ENCODE data around the gene E2F6. TPM values are rescaled to one million over a fixed set of nuclear protein-coding genes. Genes with fewer than 3 reads are reported as not detected.
A peak's percentile ranks its signal among the peaks of the same experiment; 100 is the strongest.

E2F6 gene
- total and polyA plus RNA-seq, 2 of the 13 experiments (the other 11 are each of a cell fraction or from before 2014, with no cell fraction given) = 27.3 to 36.0 TPM

DNA sequence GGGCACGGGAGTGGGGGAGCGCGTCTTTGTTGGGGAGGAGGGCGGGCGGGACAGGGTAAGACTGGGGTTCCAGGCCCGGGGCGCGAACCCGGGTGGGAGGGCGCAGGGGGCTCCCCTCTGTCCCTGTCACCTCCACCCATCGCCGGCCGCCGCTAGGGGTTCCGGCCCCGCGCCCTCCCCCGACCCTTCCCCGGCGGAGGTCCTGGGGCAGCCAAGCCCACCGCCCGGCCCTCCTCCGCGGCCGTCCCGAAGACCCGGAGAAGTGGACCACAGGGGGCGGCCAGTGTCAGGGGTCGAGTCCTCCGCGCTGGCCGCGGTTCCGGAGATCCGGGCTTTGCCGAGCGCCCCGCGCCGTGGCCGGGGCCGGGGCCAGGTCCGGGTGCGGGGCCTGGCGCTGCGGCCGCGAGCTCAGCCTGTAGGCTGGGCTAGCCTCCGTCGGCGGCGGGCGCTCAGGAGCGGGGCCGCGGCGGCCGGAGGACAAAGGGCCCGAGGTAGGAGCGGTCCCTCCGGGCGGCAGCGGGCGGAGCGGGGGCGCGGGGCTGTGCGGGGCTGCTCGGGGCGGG lies 16.6 kb upstream of the E2F6 start (continued):
- no peak for TF ChIP-seq ZNF343 (CRISPR knock-in tag; IDR thresholded peaks at IDR 0.05)
- TF ChIP-seq ZNF138 (CRISPR knock-in tag; IDR thresholded peaks at IDR 0.05; ENCODE audit: low read depth) = no peak
- no peak for TF ChIP-seq ARNT (IDR thresholded peaks at IDR 0.05)
- TF ChIP-seq PRMT3 (CRISPR knock-in tag; IDR thresholded peaks at IDR 0.05; ENCODE audit: borderline replicate concordance, low read depth) = no peak
- TF ChIP-seq, protein P1, sequence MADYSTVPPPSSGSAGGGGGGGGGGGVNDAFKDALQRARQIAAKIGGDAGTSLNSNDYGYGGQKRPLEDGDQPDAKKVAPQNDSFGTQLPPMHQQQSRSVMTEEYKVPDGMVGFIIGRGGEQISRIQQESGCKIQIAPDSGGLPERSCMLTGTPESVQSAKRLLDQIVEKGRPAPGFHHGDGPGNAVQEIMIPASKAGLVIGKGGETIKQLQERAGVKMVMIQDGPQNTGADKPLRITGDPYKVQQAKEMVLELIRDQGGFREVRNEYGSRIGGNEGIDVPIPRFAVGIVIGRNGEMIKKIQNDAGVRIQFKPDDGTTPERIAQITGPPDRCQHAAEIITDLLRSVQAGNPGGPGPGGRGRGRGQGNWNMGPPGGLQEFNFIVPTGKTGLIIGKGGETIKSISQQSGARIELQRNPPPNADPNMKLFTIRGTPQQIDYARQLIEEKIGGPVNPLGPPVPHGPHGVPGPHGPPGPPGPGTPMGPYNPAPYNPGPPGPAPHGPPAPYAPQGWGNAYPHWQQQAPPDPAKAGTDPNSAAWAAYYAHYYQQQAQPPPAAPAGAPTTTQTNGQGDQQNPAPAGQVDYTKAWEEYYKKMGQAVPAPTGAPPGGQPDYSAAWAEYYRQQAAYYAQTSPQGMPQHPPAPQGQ (CRISPR knock-in tag; IDR thresholded peaks at IDR 0.05; ENCODE audit: borderline replicate concordance) = no peak
- no peak for TF ChIP-seq ZNF337 (CRISPR knock-in tag; IDR thresholded peaks at IDR 0.05; ENCODE audit: borderline replicate concordance, low read depth)
- TF ChIP-seq TARDBP (CRISPR knock-in tag; IDR thresholded peaks at IDR 0.05) = no peak
- TF ChIP-seq, protein P2, sequence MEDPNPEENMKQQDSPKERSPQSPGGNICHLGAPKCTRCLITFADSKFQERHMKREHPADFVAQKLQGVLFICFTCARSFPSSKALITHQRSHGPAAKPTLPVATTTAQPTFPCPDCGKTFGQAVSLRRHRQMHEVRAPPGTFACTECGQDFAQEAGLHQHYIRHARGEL (CRISPR knock-in tag; IDR thresholded peaks at IDR 0.05) = no peak
- TF ChIP-seq RFXANK (CRISPR knock-in tag; IDR thresholded peaks at IDR 0.05) = no peak
- TF ChIP-seq REL (CRISPR knock-in tag; conservative IDR thresholded peaks at IDR 0.05) = peak; percentile 58; the same call in 1 of the 2 replicates
- no peak for TF ChIP-seq ZFAT (CRISPR knock-in tag; conservative IDR thresholded peaks at IDR 0.05)
- TF ChIP-seq TBX3 (IDR thresholded peaks at IDR 0.05; ENCODE audit: borderline replicate concordance) = no peak
- TF ChIP-seq YEATS2 (CRISPR knock-in tag; IDR thresholded peaks at IDR 0.05; ENCODE audit: borderline replicate concordance) = no peak
- no peak for TF ChIP-seq FLYWCH1 (CRISPR knock-in tag; IDR thresholded peaks at IDR 0.05)
- no peak for TF ChIP-seq MTA1 (CRISPR knock-in tag; IDR thresholded peaks at IDR 0.05; ENCODE audit: borderline replicate concordance)
- TF ChIP-seq ZNF225 (CRISPR knock-in tag; IDR thresholded peaks at IDR 0.05) = no peak
- TF ChIP-seq GABPA (IDR thresholded peaks at IDR 0.05; ENCODE audit: low read depth, low read length) = no peak
- TF ChIP-seq GABPA (CRISPR knock-in tag; IDR thresholded peaks at IDR 0.05; ENCODE audit: low read depth) = no peak
- TF ChIP-seq ZNF501 (CRISPR knock-in tag; IDR thresholded peaks at IDR 0.05) = no peak
- TF ChIP-seq SNAI1 (CRISPR knock-in tag; IDR thresholded peaks at IDR 0.05; ENCODE audit: borderline replicate concordance) = no peak
- TF ChIP-seq ZSCAN22 (CRISPR knock-in tag; IDR thresholded peaks at IDR 0.05) = no peak
- no peak for TF ChIP-seq ZNF740 (CRISPR knock-in tag; IDR thresholded peaks at IDR 0.05)
- no peak for TF ChIP-seq ELF4 (CRISPR knock-in tag; IDR thresholded peaks at IDR 0.05; ENCODE audit: borderline replicate concordance)
- no peak for TF ChIP-seq ARHGAP35 (CRISPR knock-in tag; IDR thresholded peaks at IDR 0.05; ENCODE audit: borderline replicate concordance)
- no peak for TF ChIP-seq TAF15 (IDR thresholded peaks at IDR 0.05; ENCODE audit: low read depth, low read length, poor library complexity, severe bottlenecking)
- peak; percentile 38 for TF ChIP-seq BCL6 (CRISPR knock-in tag; IDR thresholded peaks at IDR 0.05)
- TF ChIP-seq CBX1 (IDR thresholded peaks at IDR 0.05; ENCODE audit: low read depth) = peak; percentile 9
- TF ChIP-seq ZNF263 (CRISPR knock-in tag; IDR thresholded peaks at IDR 0.05) = no peak
- no peak for TF ChIP-seq ZNF570 (CRISPR knock-in tag; IDR thresholded peaks at IDR 0.05; ENCODE audit: borderline replicate concordance)
- no peak for TF ChIP-seq RBAK (CRISPR knock-in tag; IDR thresholded peaks at IDR 0.05)
- no peak for TF ChIP-seq JUNB (CRISPR knock-in tag; IDR thresholded peaks at IDR 0.05; ENCODE audit: borderline replicate concordance)

All from HepG2 (cell line).